GM12874 (cell line): ENCODE data around the gene OR5AN1.

Experiments used
- CTCF ChIP-seq: IDR thresholded peaks from 2 replicates; pipeline ENCODE4 v1.5.1; 2011; ENCODE audit warnings: low read depth, mild to moderate bottlenecking, control low read depth, low read length, moderate library complexity; ENCODE audit not compliant: insufficient read depth

The OR5AN1 gene, protein sequence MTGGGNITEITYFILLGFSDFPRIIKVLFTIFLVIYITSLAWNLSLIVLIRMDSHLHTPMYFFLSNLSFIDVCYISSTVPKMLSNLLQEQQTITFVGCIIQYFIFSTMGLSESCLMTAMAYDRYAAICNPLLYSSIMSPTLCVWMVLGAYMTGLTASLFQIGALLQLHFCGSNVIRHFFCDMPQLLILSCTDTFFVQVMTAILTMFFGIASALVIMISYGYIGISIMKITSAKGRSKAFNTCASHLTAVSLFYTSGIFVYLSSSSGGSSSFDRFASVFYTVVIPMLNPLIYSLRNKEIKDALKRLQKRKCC

GRCh38 chr11:59358595-59358994 lies at the start of gene OR5AN1:
Gene OR5AN1 (plus strand): TSS chr11:59358895. CDS start chr11:59364459, 5,564 bp downstream.
- TF ChIP-seq CTCF: no peak

- no peak for TF ChIP-seq CTCF
Observed at GRCh38 chr11:59335001-59335400, 23.7 kb upstream of the OR5AN1 start.

GRCh38 chr11:59336176-59336575 lies 22.5 kb upstream of the OR5AN1 start:
- no peak for TF ChIP-seq CTCF

DNA sequence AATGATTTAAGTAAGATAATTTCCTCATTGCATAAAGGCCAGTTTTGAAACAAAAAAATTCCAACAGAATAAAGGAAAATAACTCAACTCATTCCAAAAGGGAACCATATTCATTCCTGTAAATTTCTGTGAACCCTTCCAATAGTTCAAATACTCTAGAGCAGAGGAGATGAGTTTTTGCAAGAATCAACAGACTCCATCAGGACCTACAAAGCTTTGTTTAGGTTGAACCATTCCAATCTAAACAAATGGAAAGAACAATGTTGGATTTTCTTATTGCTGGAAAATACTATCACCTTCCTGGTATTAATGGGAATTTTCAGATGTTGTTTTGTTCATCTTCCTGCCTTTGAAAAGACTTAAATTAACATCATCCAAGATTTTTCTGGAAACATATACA lies 21.8 kb upstream of the OR5AN1 start:
- no peak for TF ChIP-seq CTCF

GRCh38 chr11:59355226-59355625 lies 3.5 kb upstream of the OR5AN1 start:
- TF ChIP-seq CTCF: no peak

DNA sequence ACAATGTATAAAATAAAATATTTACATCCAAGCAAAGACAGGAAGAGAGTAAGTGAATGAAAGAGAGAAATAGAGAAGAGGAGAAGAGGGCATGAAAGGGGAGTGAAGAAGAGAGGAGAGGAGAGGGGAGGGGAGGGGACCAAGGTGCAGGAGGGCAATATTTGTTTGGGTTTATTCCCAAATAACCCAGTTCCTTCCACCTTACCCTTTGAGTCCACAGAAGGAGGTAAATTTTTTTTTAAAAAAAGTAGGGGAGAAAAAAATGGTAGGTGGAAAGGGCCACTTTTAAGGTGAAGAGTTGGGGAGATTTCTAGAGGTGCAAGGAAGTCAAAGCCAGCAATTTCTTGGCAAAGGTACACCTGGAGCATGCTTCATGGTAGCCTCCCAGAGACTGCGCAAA lies 2.1 kb upstream of the OR5AN1 start:
- TF ChIP-seq CTCF: no peak

- no peak for TF ChIP-seq CTCF
Observed at GRCh38 chr11:59358020-59358419, 675 bp upstream of the OR5AN1 start.
